H1 (cell line): ENCODE measurements around the gene ERCC3. TPM values are rescaled to one million over a fixed set of nuclear protein-coding genes. Genes with fewer than 3 reads are reported as not detected.

Source experiments
- CTCF ChIA-PET: fragments of 300-600 bp; sonication (Branson Sonifier 250); formaldehyde crosslinking; loops from one replicate; lab custom pipeline; 2021; ENCODE audit not compliant: partially characterized antibody; lab: Charles Lee
- POLR2A ChIA-PET: fragments of 300-600 bp; sonication (Branson Sonifier 250); formaldehyde crosslinking; loops from one replicate; lab custom pipeline; 2021; ENCODE audit warnings: inconsistent platforms; ENCODE audit not compliant: partially characterized antibody; lab: Charles Lee
- DNase-seq, 2 experiments: peaks; one replicate each; pipeline versions ENCODE4 v3.0.0 to v3.0.0-alpha.2; 2010 to 2022; ENCODE audit warnings: low spot score in 2 of 2, low read depth in 1 of 2, mixed read lengths in 1 of 2
- FAIRE-seq: peaks from 2 replicates; lab custom pipeline; 2011; peaks lifted over from hg19 to GRCh38; lab: Jason Lieb, UNC
- H2AFZ ChIP-seq: 2 replicates; pipeline ENCODE4 v1.8.1; 2012; ENCODE audit warnings: low read length, inconsistent platforms
- H2AK5ac ChIP-seq: 2 replicates; pipeline ENCODE4 v1.6.1; 2013; ENCODE audit warnings: low read depth, low read length
- H2BK120ac ChIP-seq: replicated peaks from 2 replicates; pipeline ENCODE3; 2013; ENCODE audit warnings: low read depth, low read length, inconsistent platforms
- H2BK12ac ChIP-seq: 2 replicates; pipeline ENCODE4 v1.6.1; 2013; ENCODE audit warnings: low read depth, low read length
- H2BK15ac ChIP-seq: 2 replicates; pipeline ENCODE4 v1.6.1; 2013; ENCODE audit warnings: low read length
- H2BK20ac ChIP-seq: 2 replicates; pipeline ENCODE4 v1.6.1; 2013; ENCODE audit warnings: low read length
- H2BK5ac ChIP-seq: 2 replicates; pipeline ENCODE4 v1.6.1; 2013; ENCODE audit warnings: low read depth, low read length
- H3K14ac ChIP-seq: 2 replicates; pipeline ENCODE4 v1.6.1; 2013; ENCODE audit warnings: inconsistent platforms; ENCODE audit not compliant: insufficient read length
- H3K18ac ChIP-seq: 2 replicates; pipeline ENCODE4 v1.6.1; 2013; ENCODE audit warnings: low read length; ENCODE audit errors: extremely low read depth
- H3K23ac ChIP-seq: 2 replicates; pipeline ENCODE4 v1.6.1; 2013; ENCODE audit warnings: inconsistent platforms; ENCODE audit not compliant: insufficient read length
- H3K23me2 ChIP-seq: 2 replicates; pipeline ENCODE4 v1.6.1; 2013; ENCODE audit warnings: low read depth, low read length
- H3K27ac ChIP-seq: 2 replicates; pipeline ENCODE4 v1.6.1; 2011; ENCODE audit warnings: low read depth, low read length, inconsistent platforms
- H3K27me3 ChIP-seq, 4 experiments: replicated peaks in 1 of 4; 1 replicate in 1 of 4; 2 replicates in 3 of 4; pipeline versions ENCODE4 v1.6.1 to v1.8.1; 2011 to 2013; ENCODE audit warnings: low read length in 3 of 4, mild to moderate bottlenecking in 3 of 4, inconsistent platforms in 2 of 4, mixed read lengths in 2 of 4, moderate library complexity in 1 of 4; ENCODE audit not compliant: control insufficient read depth in 3 of 4, insufficient read depth in 3 of 4; ENCODE audit errors: extremely low read depth in 1 of 4
- H3K36me3 ChIP-seq, 4 experiments: 2 replicates each; pipeline versions ENCODE4 v1.6.1 to v1.8.1; 2011 to 2013; ENCODE audit warnings: mild to moderate bottlenecking in 4 of 4, low read length in 3 of 4, moderate library complexity in 2 of 4, control low read depth in 1 of 4, inconsistent platforms in 1 of 4; ENCODE audit not compliant: insufficient read depth in 4 of 4, control insufficient read depth in 2 of 4
- H3K4ac ChIP-seq: replicated peaks from 2 replicates; pipeline ENCODE3; 2013; ENCODE audit warnings: low read length, low read depth, mixed read lengths, inconsistent platforms; ENCODE audit not compliant: insufficient read length
- H3K4me1 ChIP-seq, 4 experiments: replicated peaks in 1 of 4; 1 replicate in 1 of 4; 2 replicates in 3 of 4; pipeline versions ENCODE4 v1.6.1 to v1.8.1; 2011 to 2013; ENCODE audit warnings: low read length in 3 of 4, inconsistent platforms in 2 of 4, mixed read lengths in 1 of 4; ENCODE audit not compliant: insufficient read depth in 4 of 4, control insufficient read depth in 3 of 4
- H3K4me2 ChIP-seq, 2 experiments: 2 replicates each; pipeline versions ENCODE4 v1.6.1 to v1.8.1; 2011 to 2013; ENCODE audit warnings: low read depth in 2 of 2, low read length in 2 of 2, control low read depth in 1 of 2, inconsistent platforms in 1 of 2, mild to moderate bottlenecking in 1 of 2; ENCODE audit not compliant: insufficient read depth in 1 of 2
- H3K4me3 ChIP-seq, 4 experiments: fragments of 200-600, 300-600 bp in 1 of 4; sonication (generic), shearing (Covaris generic), sonication (Bioruptor Twin) in 1 of 4; 2 replicates each; pipeline versions ENCODE4 v1.5.1 to v1.8.1; 2011 to 2016; ENCODE audit warnings: low read length in 4 of 4, low read depth in 3 of 4, control low read depth in 2 of 4, inconsistent platforms in 2 of 4, mild to moderate bottlenecking in 2 of 4, mixed read lengths in 1 of 4, moderate library complexity in 1 of 4; ENCODE audit not compliant: insufficient read depth in 2 of 4; ENCODE audit errors: extremely low read depth in 1 of 4
- H3K56ac ChIP-seq: replicated peaks from 2 replicates; pipeline ENCODE3; 2013; ENCODE audit warnings: low read depth, mild to moderate bottlenecking, mixed read lengths, low read length, inconsistent platforms; ENCODE audit not compliant: insufficient read length
- H3K79me1 ChIP-seq: 2 replicates; pipeline ENCODE4 v1.6.1; 2013; ENCODE audit warnings: low read depth, low read length, control low read depth
- H3K79me2 ChIP-seq, 2 experiments: 2 replicates each; pipeline versions ENCODE4 v1.6.1 to v1.8.1; 2012 to 2013; ENCODE audit warnings: low read length in 2 of 2, mild to moderate bottlenecking in 2 of 2, inconsistent platforms in 1 of 2; ENCODE audit not compliant: insufficient read depth in 2 of 2, control insufficient read depth in 1 of 2
- H3K9ac ChIP-seq, 4 experiments: replicated peaks in 1 of 4; 1 replicate in 1 of 4; 2 replicates in 3 of 4; pipeline versions ENCODE4 v1.6.1 to v1.8.1; 2011 to 2013; ENCODE audit warnings: low read depth in 3 of 4, low read length in 3 of 4, control low read depth in 2 of 4, mild to moderate bottlenecking in 2 of 4, moderate library complexity in 2 of 4, inconsistent platforms in 1 of 4; ENCODE audit errors: extremely low read depth in 1 of 4
- H3K9me3 ChIP-seq, 2 experiments: 2 replicates each; pipeline versions ENCODE4 v1.6.1 to v1.8.1; 2012 to 2013; ENCODE audit warnings: mild to moderate bottlenecking in 2 of 2, moderate library complexity in 2 of 2, control low read depth in 1 of 2, inconsistent platforms in 1 of 2, low read depth in 1 of 2, low read length in 1 of 2, mixed read lengths in 1 of 2; ENCODE audit not compliant: insufficient read depth in 2 of 2
- H4K20me1 ChIP-seq, 2 experiments: replicated peaks in 1 of 2; 2 replicates each; pipeline versions ENCODE3 to v1.8.1; 2011 to 2013; ENCODE audit warnings: inconsistent platforms in 2 of 2, low read length in 2 of 2, mild to moderate bottlenecking in 1 of 2; ENCODE audit not compliant: insufficient read depth in 2 of 2, control insufficient read depth in 1 of 2
- H4K5ac ChIP-seq: 2 replicates; pipeline ENCODE4 v1.6.1; 2013; ENCODE audit warnings: low read length, low read depth, mixed read lengths, inconsistent platforms; ENCODE audit not compliant: insufficient read length
- H4K8ac ChIP-seq: 2 replicates; pipeline ENCODE4 v1.8.0; 2013; ENCODE audit warnings: mild to moderate bottlenecking, moderate library complexity, low read length, inconsistent platforms; ENCODE audit not compliant: insufficient read depth; ENCODE audit errors: extremely low read depth
- H4K91ac ChIP-seq: replicated peaks from 2 replicates; pipeline ENCODE3; 2013; ENCODE audit warnings: low read length, mixed read lengths, inconsistent platforms; ENCODE audit not compliant: insufficient read length
- BACH1 ChIP-seq: IDR thresholded peaks from 2 replicates; pipeline ENCODE4 v1.6.1; 2012; ENCODE audit warnings: low read length, improper control_type of control experiment
- CBX8 ChIP-seq: fragments of 300-800, 300-1000 bp; sonication (generic); IDR thresholded peaks from 2 replicates; pipeline ENCODE4 v1.7.1; 2016; ENCODE audit warnings: low read depth, low read length, borderline replicate concordance
- CREB1 ChIP-seq: IDR thresholded peaks from 2 replicates; pipeline ENCODE4 v1.6.1; 2012; ENCODE audit warnings: inconsistent platforms
- FOSL1 ChIP-seq: IDR thresholded peaks from 2 replicates; pipeline ENCODE4 v1.6.1; 2011; ENCODE audit warnings: mild to moderate bottlenecking, low read depth, low read length, moderate library complexity; ENCODE audit not compliant: insufficient read depth
- GTF2F1 ChIP-seq: IDR thresholded peaks from 2 replicates; pipeline ENCODE4 v1.6.1; 2012; ENCODE audit warnings: low read depth, low read length, improper control_type of control experiment, borderline replicate concordance
- KDM5A ChIP-seq: fragments of 200-600 bp; IDR thresholded peaks from 2 replicates; pipeline ENCODE4 v1.7.1; 2012; ENCODE audit warnings: mild to moderate bottlenecking, low read length, inconsistent platforms, mixed read lengths
- RNF2 ChIP-seq: fragments of 200-900, 300-1000 bp; sonication (generic); IDR thresholded peaks from 2 replicates; pipeline ENCODE4 v1.7.1; 2016; ENCODE audit warnings: borderline replicate concordance, low read depth, mild to moderate bottlenecking, antibody characterized with exemption, low read length; ENCODE audit not compliant: poor library complexity, severe bottlenecking; ENCODE audit errors: missing control alignments
- SRF ChIP-seq: IDR thresholded peaks from 2 replicates; pipeline ENCODE4 v1.6.1; 2011; ENCODE audit warnings: mild to moderate bottlenecking, low read depth, low read length, moderate library complexity
- TBP ChIP-seq: IDR thresholded peaks from 2 replicates; pipeline ENCODE4 v1.6.1; 2011; ENCODE audit warnings: low read depth, low read length, improper control_type of control experiment
- YY1 ChIP-seq: IDR thresholded peaks from 2 replicates; pipeline ENCODE4 v1.6.1; 2011; ENCODE audit warnings: low read depth, mild to moderate bottlenecking, low read length
- WGBS, 2 experiments: shearing (Covaris generic) in 1 of 2; methylation state at CpG; one replicate each; pipeline versions ENCODE4 v1.1.6 to v1.1.7; 2013 to 2015; ENCODE audit warnings: low lambda C conversion rate in 2 of 2, mixed read lengths in 2 of 2, inconsistent platforms in 1 of 2, low coverage in 1 of 2, missing lambda C conversion rate in 1 of 2; ENCODE audit not compliant: insufficient replicate concordance in 2 of 2, insufficient coverage in 1 of 2, insufficient read length in 1 of 2; ENCODE audit errors: extremely low coverage in 1 of 2, missing lambda C conversion rate in 1 of 2; 5-methylcytosine and 5-hydroxymethylcytosine counted together
- polyA plus RNA-seq, 7 experiments: library from polyadenylated mRNA; depleted of rRNA in 3 of 7; stranded (reverse) in 5 of 7; unstranded in 2 of 7; fragments of >200 nt in 5 of 7; fragments of 200-250 nt in 2 of 7; gene quantifications; 1 replicate in 5 of 7; 2 replicates in 1 of 7; 4 replicates in 1 of 7; pipeline versions ENCODE4 v1.2.1 to v1.2.3, GENCODE V29; 2011 to 2013; ENCODE audit warnings: missing spikeins in 2 of 7, mixed read lengths in 2 of 7
- total RNA-seq: library from RNA; stranded (reverse); fragmentation: NEBNext Ultra II Directional; extraction: Animal tissue kit (Norgen Biotek cat#: 25700); gene quantifications from 2 replicates; pipeline ENCODE4 v1.2.1, GENCODE V29; 2021

ERCC3 gene
- total and polyA plus RNA-seq, 2 of the 8 experiments (the other 6 are each of a cell fraction or from before 2014, with no cell fraction given): 41.8 to 48.9 TPM

DNA sequence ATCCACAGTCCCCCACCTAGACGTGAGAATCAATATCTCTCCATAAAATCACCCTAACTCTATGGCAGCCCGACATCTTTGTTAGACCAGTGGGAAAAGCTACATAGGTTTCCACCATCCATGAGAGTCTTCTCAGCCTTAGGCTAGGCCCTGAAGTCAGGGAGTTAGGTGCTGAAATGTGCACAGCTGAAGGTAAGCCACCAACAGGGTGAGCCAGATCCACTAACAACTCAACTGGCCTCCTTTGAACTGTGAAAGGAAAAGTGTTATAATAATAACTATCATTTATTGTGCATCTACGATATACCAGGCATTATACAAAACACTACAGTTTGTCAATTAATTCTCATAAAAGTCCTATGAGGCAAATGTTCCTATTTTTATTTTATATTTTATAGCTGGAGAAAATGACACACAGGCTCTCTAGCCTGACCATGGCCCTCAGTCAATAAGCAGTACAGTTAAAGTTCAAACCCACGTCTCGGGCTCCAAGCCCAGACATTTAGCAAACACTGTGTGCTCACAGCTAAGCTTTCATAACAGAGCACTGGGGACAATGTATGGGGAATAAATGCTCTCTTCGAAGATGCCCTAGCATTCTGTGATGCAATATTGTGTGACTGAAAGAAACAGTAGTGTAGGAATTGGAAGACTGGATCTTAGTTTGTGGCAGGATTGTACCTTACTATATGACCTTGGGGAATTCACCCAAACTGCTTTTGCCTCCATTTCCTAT is 62.6 kb downstream of the ERCC3 start:
- H3K27ac ChIP-seq: no peak overlapping the region
- no peak overlapping the region for H3K4me3 ChIP-seq
- H3K23me2 ChIP-seq: no peaks in the 10 kb centered on the region
- no peak for FAIRE-seq
- H3K79me2 ChIP-seq: no peaks in the 10 kb centered on the region
- no peak overlapping the region for H2BK5ac ChIP-seq
- H3K14ac ChIP-seq: no peak overlapping the region
- no peak overlapping the region for H4K5ac ChIP-seq
- no peak overlapping the region for H3K4me2 ChIP-seq
- H3K23ac ChIP-seq: no peak overlapping the region
- no peak overlapping the region for H2BK120ac ChIP-seq
- no peak overlapping the region for H2AFZ ChIP-seq
- H4K8ac ChIP-seq: no peak overlapping the region
- 90% methylated on average over 6 of the region's 6 CpGs; no CpG with 5 or more reads in 1 of the 2 experiments for WGBS, 2 experiments
- H3K4ac ChIP-seq: no peak overlapping the region
- H4K91ac ChIP-seq: no peak overlapping the region
- no peak overlapping the region for H3K9ac ChIP-seq
- no peak overlapping the region for H3K18ac ChIP-seq
- CTCF ChIA-PET: interaction anchor here (1.1 to 1.2 kb wide), 2 partner anchors 10 to 41 kb away, joined by 3 to 4 read pairs; no protein-coding TSS in a partner anchor
- H2BK15ac ChIP-seq: no peak overlapping the region
- no peaks in the 10 kb centered on the region for H3K4me1 ChIP-seq
- H3K56ac ChIP-seq: no peak overlapping the region
- H3K27me3 ChIP-seq: no peaks in the 10 kb centered on the region
- H3K36me3 ChIP-seq: no peaks in the 10 kb centered on the region
- no peaks in the 10 kb centered on the region for H4K20me1 ChIP-seq
- no peak overlapping the region for H2BK20ac ChIP-seq
- H3K9me3 ChIP-seq: no peaks in the 10 kb centered on the region
- H2BK12ac ChIP-seq: no peak overlapping the region
- POLR2A ChIA-PET: interaction anchor here (1.2 kb wide), 1 partner anchor 12 kb away, joined by 3 read pairs; the partner anchor contains the start of gene CYP27C1
- TF ChIP-seq RNF2: no peak
- TF ChIP-seq YY1: no peak
- TF ChIP-seq KDM5A: no peak
- no peak for TF ChIP-seq SRF
- no peak for TF ChIP-seq CREB1
- TF ChIP-seq BACH1: no peak
- no peak for TF ChIP-seq CBX8
- TF ChIP-seq FOSL1: no peak
- TF ChIP-seq TBP: no peak
- TF ChIP-seq GTF2F1: no peak
- DNase-seq: no peak
- H3K79me1 ChIP-seq: no peaks in the 10 kb centered on the region
- H2AK5ac ChIP-seq: no peak overlapping the region
